DOHH2 (cell line): ENCODE measurements around the gene CACNA1D.

Experiments used
- H3F3A ChIP-seq: fragments of 200-600 bp; sonication (generic), shearing (Covaris generic); 2 replicates; pipeline ENCODE4 v1.6.0; 2016; ENCODE audit warnings: antibody characterized with exemption, mild to moderate bottlenecking; ENCODE audit not compliant: control insufficient read depth, insufficient read depth
- H3K27ac ChIP-seq: fragments of 200-600 bp; sonication (generic); 2 replicates; pipeline ENCODE4 v1.5.1; 2014; ENCODE audit warnings: low read depth, mild to moderate bottlenecking, low read length, moderate library complexity
- H3K27me3 ChIP-seq: fragments of 200-600 bp; sonication (generic); 2 replicates; pipeline ENCODE4 v1.6.1; 2014; ENCODE audit warnings: mild to moderate bottlenecking, low read length, mixed read lengths; ENCODE audit not compliant: control insufficient read depth
- H3K36me3 ChIP-seq: fragments of 200-600 bp; sonication (generic); 2 replicates; pipeline ENCODE4 v1.6.1; 2014; ENCODE audit warnings: mild to moderate bottlenecking, low read length, moderate library complexity, mixed read lengths; ENCODE audit not compliant: control insufficient read depth
- H3K4me1 ChIP-seq: fragments of 200-600 bp; sonication (generic); 2 replicates; pipeline ENCODE4 v1.6.1; 2014; ENCODE audit warnings: mild to moderate bottlenecking, low read length, mixed read lengths; ENCODE audit not compliant: control insufficient read depth
- H3K4me2 ChIP-seq: fragments of 200-600 bp; sonication (generic); 2 replicates; pipeline ENCODE4 v1.6.0; 2014; ENCODE audit warnings: mild to moderate bottlenecking, low read length, moderate library complexity
- H3K4me3 ChIP-seq: fragments of 200-600 bp; sonication (generic); 2 replicates; pipeline ENCODE4 v1.5.1; 2014; ENCODE audit warnings: mild to moderate bottlenecking, low read length, mixed read lengths
- H3K79me2 ChIP-seq: fragments of 200-600 bp; sonication (generic); 2 replicates; pipeline ENCODE4 v1.6.1; 2014; ENCODE audit warnings: mild to moderate bottlenecking, low read length, mixed read lengths; ENCODE audit not compliant: control insufficient read depth
- H3K9me2 ChIP-seq: fragments of 200-600 bp; sonication (generic); replicated peaks from 2 replicates; pipeline ENCODE4 v1.6.1; 2014; ENCODE audit warnings: mild to moderate bottlenecking, low read length, mixed read lengths; ENCODE audit not compliant: control insufficient read depth
- H3K9me3 ChIP-seq: fragments of 200-600 bp; sonication (generic); 2 replicates; pipeline ENCODE4 v1.6.1; 2014; ENCODE audit warnings: antibody characterized with exemption, low read length, mixed read lengths; ENCODE audit not compliant: control insufficient read depth, insufficient read depth
- H4K20me1 ChIP-seq: fragments of 200-600 bp; sonication (generic); 2 replicates; pipeline ENCODE4 v1.6.0; 2014; ENCODE audit warnings: low read depth, mild to moderate bottlenecking, antibody characterized with exemption, low read length, moderate library complexity; ENCODE audit not compliant: control insufficient read depth, insufficient read depth
- CTCF ChIP-seq: fragments of 200-600 bp; sonication (generic); IDR thresholded peaks from one replicate; pipeline ENCODE4 v1.5.1; 2014; ENCODE audit warnings: antibody characterized with exemption, mild to moderate bottlenecking, low read depth, low read length; ENCODE audit not compliant: poor library complexity, severe bottlenecking
- EZH2phosphoT487 ChIP-seq: fragments of 200-600 bp; sonication (generic); IDR thresholded peaks from 2 replicates; pipeline ENCODE4 v1.6.1; 2017; ENCODE audit warnings: borderline replicate concordance, mild to moderate bottlenecking, antibody characterized with exemption, low read length, moderate library complexity, mixed read lengths

Gene CACNA1D

GRCh38 chr3:53730576-53730975, 236.2 kb downstream of the CACNA1D start:
- TF ChIP-seq EZH2phosphoT487: no peak
- no peaks in the 10 kb centered on the region for H3F3A ChIP-seq
- H3K4me2 ChIP-seq: no peak overlapping the region

DNA sequence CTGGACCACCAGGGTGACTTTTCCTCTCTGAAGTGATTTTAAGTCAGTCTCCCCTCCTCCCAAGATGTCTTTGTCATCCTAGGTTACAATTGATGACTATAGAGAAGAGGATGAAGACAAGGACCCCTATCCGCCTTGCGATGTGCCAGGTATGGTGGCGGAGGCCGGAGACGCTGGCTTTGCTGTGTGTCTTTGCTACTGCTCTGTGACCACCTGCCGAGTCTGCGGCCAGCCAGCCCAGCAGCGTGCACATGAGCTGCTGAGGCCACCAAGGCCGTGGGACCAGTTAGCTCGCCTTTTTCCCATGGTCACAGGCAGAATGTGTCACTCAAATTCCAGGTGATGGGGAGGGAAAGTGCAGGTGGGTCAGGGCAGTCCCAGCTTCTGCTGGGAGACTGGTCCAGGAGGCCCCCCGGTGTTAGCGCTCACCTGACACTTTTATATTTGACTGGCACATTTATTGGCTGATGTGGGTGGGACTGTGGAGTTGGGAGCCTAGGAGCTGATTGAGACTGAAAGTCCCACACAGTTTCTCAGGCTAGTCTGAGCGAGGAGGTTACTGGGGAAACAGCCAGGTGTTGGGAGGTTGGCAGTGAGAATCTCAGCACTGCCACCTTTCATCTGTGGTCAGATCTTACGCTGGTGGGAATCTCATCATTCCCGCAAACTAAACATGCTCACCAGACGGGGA, 237.7 kb downstream of the CACNA1D start:
- Histone ChIP-seq H3K4me2 (no peak overlapping the region), H3K4me3 (no peak overlapping the region), H3K27me3 (no peaks in the 10 kb centered on the region; the same call in 1 of the 2 replicates), H4K20me1 (no peaks in the 10 kb centered on the region), H3K79me2 (no peaks in the 10 kb centered on the region), H3K9me2 (no peaks in the 10 kb centered on the region), H3F3A (no peaks in the 10 kb centered on the region), H3K9me3 (no peaks in the 10 kb centered on the region), H3K36me3 (no peaks in the 10 kb centered on the region), H3K27ac (no peak overlapping the region), H3K4me1 (no peaks in the 10 kb centered on the region)
- TF ChIP-seq EZH2phosphoT487 (no peak), CTCF (no peak)

More at GRCh38 chr3:53730576-53730975, 236.2 kb downstream of the CACNA1D start:
- no peaks in the 10 kb centered on the region for H3K4me1 ChIP-seq
- H3K27ac ChIP-seq: no peak overlapping the region
- no peaks in the 10 kb centered on the region; the same call in 1 of the 2 replicates for H3K27me3 ChIP-seq
- no peaks in the 10 kb centered on the region for H4K20me1 ChIP-seq
- no peak overlapping the region for H3K4me3 ChIP-seq
- no peaks in the 10 kb centered on the region for H3K79me2 ChIP-seq
- H3K9me3 ChIP-seq: no peaks in the 10 kb centered on the region
- H3K36me3 ChIP-seq: no peaks in the 10 kb centered on the region
- H3K9me2 ChIP-seq: no peaks in the 10 kb centered on the region

DNA sequence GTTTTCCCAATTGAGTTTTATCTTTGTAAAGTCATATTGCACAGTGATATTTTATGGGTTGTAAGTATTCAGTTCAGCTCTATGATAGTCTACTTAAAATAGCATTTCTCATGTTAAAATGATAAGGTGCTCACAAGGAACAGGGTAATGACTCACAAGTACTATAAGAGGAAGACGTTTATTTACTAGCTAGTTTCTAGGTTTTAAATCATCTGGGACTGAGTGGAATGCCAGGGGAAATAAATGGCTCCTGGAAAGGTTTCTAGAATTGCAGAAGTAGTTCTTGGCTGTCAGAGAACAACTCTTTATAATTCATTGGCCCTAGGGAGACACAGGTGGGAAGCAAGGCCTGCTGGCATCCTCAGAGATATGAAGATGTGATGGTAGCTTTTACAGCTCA, 239.0 kb downstream of the CACNA1D start:
- H3K79me2 ChIP-seq: no peaks in the 10 kb centered on the region
- no peak overlapping the region for H3K4me3 ChIP-seq
- H3K4me2 ChIP-seq: no peak overlapping the region
- H3K36me3 ChIP-seq: no peaks in the 10 kb centered on the region
- no peak overlapping the region for H3K27ac ChIP-seq
- TF ChIP-seq EZH2phosphoT487 (no peak), CTCF (no peak)
- no peaks in the 10 kb centered on the region for H3K4me1 ChIP-seq
- no peaks in the 10 kb centered on the region; the same call in 1 of the 2 replicates for H3K27me3 ChIP-seq
- H4K20me1 ChIP-seq: no peaks in the 10 kb centered on the region
- no peaks in the 10 kb centered on the region for H3F3A ChIP-seq
- H3K9me3 ChIP-seq: no peaks in the 10 kb centered on the region
- no peaks in the 10 kb centered on the region for H3K9me2 ChIP-seq

- H3F3A ChIP-seq: no peaks in the 10 kb centered on the region
- no peak overlapping the region for H3K4me3 ChIP-seq
- no peak overlapping the region for H3K27ac ChIP-seq
- H3K9me3 ChIP-seq: no peaks in the 10 kb centered on the region
- peaks cover 4% of the 10 kb centered on the region for H3K27me3 ChIP-seq
- no peaks in the 10 kb centered on the region for H3K9me2 ChIP-seq
- no peak overlapping the region for H3K4me2 ChIP-seq
- no peaks in the 10 kb centered on the region for H3K36me3 ChIP-seq
- no peaks in the 10 kb centered on the region for H3K4me1 ChIP-seq
- H3K79me2 ChIP-seq: no peaks in the 10 kb centered on the region
- no peaks in the 10 kb centered on the region for H4K20me1 ChIP-seq
- TF ChIP-seq EZH2phosphoT487 (no peak), CTCF (no peak)
Observed at GRCh38 chr3:53739966-53740365, 245.6 kb downstream of the CACNA1D start.
